Cardiac muscle cell (in vitro differentiated cells and primary cell): ENCODE measurements around the gene TMEM45A. TPM values are rescaled to one million over a fixed set of nuclear protein-coding genes. Genes with fewer than 3 reads are reported as not detected.
"Not testable (repeated sequence)": the region's sequence is repeated elsewhere in the genome, so short reads cannot be mapped to it uniquely, and the experiment has no call there.

Experiments used
- DNase-seq, 2 donors: peaks; one replicate each; pipeline versions ENCODE4 v3.0.0 to v3.0.0-alpha.2; 2010 to 2017; ENCODE audit warnings: low read depth in 1 of 2, low spot score in 1 of 2
- H3K27ac ChIP-seq: fragments of 200-600 bp; sonication (generic); 2 replicates; pipeline ENCODE4 v1.5.1; 2016
- H3K27me3 ChIP-seq: fragments of 200-600 bp; sonication (generic); 2 replicates; pipeline ENCODE4 v1.6.0; 2016; ENCODE audit warnings: control low read depth
- H3K36me3 ChIP-seq: fragments of 200-600 bp; sonication (generic); 2 replicates; pipeline ENCODE4 v1.5.1; 2016; ENCODE audit warnings: control low read depth
- H3K4me1 ChIP-seq: fragments of 200-600 bp; sonication (generic); 2 replicates; pipeline ENCODE4 v1.8.1; 2017; ENCODE audit warnings: low read depth, mild to moderate bottlenecking, mixed run types
- H3K4me3 ChIP-seq: fragments of 200-600 bp; sonication (generic); 2 replicates; pipeline ENCODE4 v1.5.1; 2016; ENCODE audit warnings: mild to moderate bottlenecking
- H3K9me3 ChIP-seq: fragments of 200-600 bp; sonication (generic); 2 replicates; pipeline ENCODE4 v1.5.1; 2017; ENCODE audit warnings: low read depth, mild to moderate bottlenecking, control low read depth
- CTCF ChIP-seq: IDR thresholded peaks from 2 replicates; pipeline ENCODE4 v1.5.1; 2012; ENCODE audit warnings: low read depth, mild to moderate bottlenecking, low read length
- polyA plus RNA-seq: library from polyadenylated mRNA; unstranded; fragments of >200 nt; fragmentation: Nextera tagmentation; extraction: Ambion mirVana; gene quantifications from 2 replicates; pipeline ENCODE4 v1.2.1, GENCODE V29; 2016
- total RNA-seq: library from RNA; depleted of rRNA; stranded (reverse); fragments of >200 nt; gene quantifications from 2 replicates; pipeline ENCODE4 v1.2.3, GENCODE V29; 2016

TMEM45A gene
- total and polyA plus RNA-seq, 2 experiments from 2014 or later, result 37.6 to 96.3 TPM

GRCh38 chr3:100506355-100506754 lies 13.9 kb downstream of the TMEM45A start:
- DNase-seq, result no peak
- no peaks in the 10 kb centered on the region for H3K9me3 ChIP-seq
- no peak for TF ChIP-seq CTCF
- H3K27ac ChIP-seq, result no peak overlapping the region
- no peaks in the 10 kb centered on the region for H3K4me1 ChIP-seq
- H3K4me3 ChIP-seq, result no peak overlapping the region
- no peaks in the 10 kb centered on the region for H3K36me3 ChIP-seq
- no peaks in the 10 kb centered on the region for H3K27me3 ChIP-seq

GRCh38 chr3:100509818-100510217 lies 17.4 kb downstream of the TMEM45A start:
- H3K4me3 ChIP-seq, H3K4me1 ChIP-seq, DNase-seq, H3K27me3 ChIP-seq, H3K36me3 ChIP-seq, H3K27ac ChIP-seq, H3K9me3 ChIP-seq: not testable (repeated sequence)

GRCh38 chr3:100516232-100516631 lies 23.8 kb downstream of the TMEM45A start:
- no peaks in the 10 kb centered on the region for H3K9me3 ChIP-seq
- no peaks in the 10 kb centered on the region for H3K27me3 ChIP-seq
- no peaks in the 10 kb centered on the region for H3K36me3 ChIP-seq
- H3K4me1 ChIP-seq, result no peaks in the 10 kb centered on the region
- no peak overlapping the region for H3K4me3 ChIP-seq
- H3K27ac ChIP-seq, result no peak overlapping the region
- DNase-seq, result peak in 1 of 2 donors; percentile 66
- no peak for TF ChIP-seq CTCF

- Histone ChIP-seq H3K9me3 (no peaks in the 10 kb centered on the region), H3K27me3 (no peaks in the 10 kb centered on the region), H3K4me1 (no peaks in the 10 kb centered on the region), H3K27ac (no peak overlapping the region), H3K36me3 (no peaks in the 10 kb centered on the region), H3K4me3 (no peak overlapping the region)
- DNase-seq, result peak in 1 of 2 donors; percentile 61
- no peak for TF ChIP-seq CTCF
Observed at GRCh38 chr3:100516838-100517237, 24.4 kb downstream of the TMEM45A start.

- Histone ChIP-seq H3K9me3 (no peaks in the 10 kb centered on the region), H3K36me3 (no peaks in the 10 kb centered on the region), H3K4me3 (no peak overlapping the region), H3K4me1 (no peaks in the 10 kb centered on the region), H3K27me3 (no peaks in the 10 kb centered on the region), H3K27ac (no peak overlapping the region)
- DNase-seq, result no peak
- TF ChIP-seq CTCF, result no peak
Observed at GRCh38 chr3:100517276-100517675, 24.9 kb downstream of the TMEM45A start.

GRCh38 chr3:100518244-100518643 lies 25.8 kb downstream of the TMEM45A start:
- DNase-seq, result no peak
- H3K4me1 ChIP-seq, result no peaks in the 10 kb centered on the region
- no peak for TF ChIP-seq CTCF
- no peaks in the 10 kb centered on the region for H3K9me3 ChIP-seq
- H3K27ac ChIP-seq, result no peak overlapping the region
- H3K27me3 ChIP-seq, result no peaks in the 10 kb centered on the region
- H3K36me3 ChIP-seq, result peaks cover 4% of the 10 kb centered on the region
- no peak overlapping the region for H3K4me3 ChIP-seq
